Skin epidermis (tissue), 12 donors: Measurements from ENCODE around the gene LDLRAP1.

Experiments used
- H3K27ac ChIP-seq, 21 experiments: fragments of 200-600 bp; sonication (generic) in 11 of 21; one replicate each; pipeline ENCODE4 v1.5.0; 2020; ENCODE audit warnings: mild to moderate bottlenecking in 3 of 21, inconsistent platforms in 2 of 21, moderate library complexity in 2 of 21
- H3K4me3 ChIP-seq, 7 experiments: fragments of 200-600 bp; sonication (generic) in 2 of 7; one replicate each; pipeline ENCODE4 v1.5.0; 2020; ENCODE audit warnings: inconsistent platforms in 2 of 7, mild to moderate bottlenecking in 2 of 7, moderate library complexity in 1 of 7

Gene LDLRAP1

GRCh38 chr1:25543425-25544242, at the start of gene LDLRAP1:
LDLRAP1 (plus strand) TSS chr1:25543606; CDS start chr1:25543699, 93 bp downstream.
- H3K27ac ChIP-seq: peak within 1 kb of the TSS; percentile 59 to 92 (median 83)

GRCh38 chr1:25494952-25495351, 48.5 kb upstream of the LDLRAP1 start:
- Histone ChIP-seq H3K27ac (no peak overlapping the region), H3K4me3 (no peak overlapping the region)

More at GRCh38 chr1:25543425-25544242, at the start of gene LDLRAP1:
- peak within 1 kb of the TSS; percentile 69 to 98 (median 78) for H3K4me3 ChIP-seq

GRCh38 chr1:25500694-25501093, 42.7 kb upstream of the LDLRAP1 start:
- Histone ChIP-seq H3K4me3 (no peak overlapping the region), H3K27ac (no peak overlapping the region)

GRCh38 chr1:25501235-25502058, 42.0 kb upstream of the LDLRAP1 start:
- H3K27ac ChIP-seq: no peak overlapping the region
- H3K4me3 ChIP-seq: no peak overlapping the region

GRCh38 chr1:25502957-25503356, 40.4 kb upstream of the LDLRAP1 start:
- Histone ChIP-seq H3K4me3 (no peak overlapping the region), H3K27ac (no peak overlapping the region)

GRCh38 chr1:25503551-25504426, 39.6 kb upstream of the LDLRAP1 start:
- no peak overlapping the region for H3K4me3 ChIP-seq
- H3K27ac ChIP-seq: no peak overlapping the region

- Histone ChIP-seq H3K27ac (no peak overlapping the region), H3K4me3 (no peak overlapping the region)
Observed at GRCh38 chr1:25504706-25505595, 38.5 kb upstream of the LDLRAP1 start.

GRCh38 chr1:25505656-25506385, 37.6 kb upstream of the LDLRAP1 start:
- Histone ChIP-seq H3K27ac (no peak overlapping the region), H3K4me3 (no peak overlapping the region)

GRCh38 chr1:25506566-25507463, 36.6 kb upstream of the LDLRAP1 start:
- peak overlapping the region in 1 of 21 experiments; percentile 24 for H3K27ac ChIP-seq
- H3K4me3 ChIP-seq: peak overlapping the region in 4 of 7 experiments; percentile 7 to 28 (median 16)

GRCh38 chr1:25513666-25514065, 29.7 kb upstream of the LDLRAP1 start:
- Histone ChIP-seq H3K4me3 (no peak overlapping the region), H3K27ac (no peak overlapping the region)

GRCh38 chr1:25515033-25515432, 28.4 kb upstream of the LDLRAP1 start:
- Histone ChIP-seq H3K27ac (no peak overlapping the region), H3K4me3 (no peak overlapping the region)

- Histone ChIP-seq H3K27ac (no peak overlapping the region), H3K4me3 (no peak overlapping the region)
Observed at GRCh38 chr1:25516686-25517085, 26.7 kb upstream of the LDLRAP1 start.

GRCh38 chr1:25517476-25518394, 25.7 kb upstream of the LDLRAP1 start:
- no peak overlapping the region for H3K27ac ChIP-seq

GRCh38 chr1:25519624-25520023, 23.8 kb upstream of the LDLRAP1 start:
- no peak overlapping the region for H3K4me3 ChIP-seq
- H3K27ac ChIP-seq: no peak overlapping the region

More at GRCh38 chr1:25517476-25518394, 25.7 kb upstream of the LDLRAP1 start:
- no peak overlapping the region for H3K4me3 ChIP-seq

- Histone ChIP-seq H3K27ac (no peak overlapping the region), H3K4me3 (no peak overlapping the region)
Observed at GRCh38 chr1:25520446-25521061, 22.9 kb upstream of the LDLRAP1 start.
